T-helper 1 cell (primary cell): ENCODE data around the gene ZFYVE28.

Source experiments
- DNase-seq, 5 donors: peaks; one replicate each; pipeline ENCODE4 v3.0.0-alpha.2; 2012 to 2020

ZFYVE28 gene

DNA sequence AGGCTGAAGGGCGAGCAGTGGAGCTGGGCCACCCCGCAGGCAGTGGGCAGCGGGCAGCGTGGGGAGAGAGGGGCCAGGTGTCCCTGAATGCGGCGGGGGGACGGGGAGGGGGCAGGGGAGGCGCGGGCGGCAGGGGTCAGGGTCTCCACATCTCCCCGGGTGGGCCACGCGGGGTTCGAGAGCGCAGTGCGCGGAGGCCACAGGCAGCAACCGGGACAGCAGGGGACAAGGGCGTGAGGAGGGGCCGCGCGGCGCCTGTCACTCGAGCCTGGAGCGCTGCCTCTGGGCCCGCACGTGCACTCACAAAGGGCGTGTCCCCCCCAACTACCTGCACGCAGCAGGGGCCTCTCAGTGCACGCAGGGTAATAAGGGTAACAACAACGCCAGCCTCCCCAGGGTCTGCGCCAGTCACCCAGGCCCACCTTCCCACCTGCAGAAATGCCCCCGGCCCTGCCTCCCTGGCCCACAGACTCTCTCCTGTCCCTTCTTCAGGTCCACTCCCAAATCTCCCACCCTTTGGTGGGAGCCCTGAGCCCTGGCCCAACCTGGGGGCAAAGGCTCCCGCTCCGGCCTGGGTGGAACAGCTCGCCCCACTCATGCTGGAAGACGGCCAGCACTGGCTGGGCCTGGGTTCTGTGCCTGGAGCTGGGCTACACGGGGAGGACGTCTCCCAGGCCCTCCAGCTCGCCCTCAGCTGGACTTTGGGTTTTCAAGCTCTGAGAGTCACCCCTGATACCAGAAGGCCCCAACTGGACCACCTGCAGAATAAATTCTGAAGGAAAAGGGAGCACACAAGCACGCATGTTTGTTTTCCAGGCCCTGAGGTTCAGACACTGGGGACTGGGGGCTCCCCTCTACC is 53.2 kb downstream of the ZFYVE28 start:
- no peak for DNase-seq

DNA sequence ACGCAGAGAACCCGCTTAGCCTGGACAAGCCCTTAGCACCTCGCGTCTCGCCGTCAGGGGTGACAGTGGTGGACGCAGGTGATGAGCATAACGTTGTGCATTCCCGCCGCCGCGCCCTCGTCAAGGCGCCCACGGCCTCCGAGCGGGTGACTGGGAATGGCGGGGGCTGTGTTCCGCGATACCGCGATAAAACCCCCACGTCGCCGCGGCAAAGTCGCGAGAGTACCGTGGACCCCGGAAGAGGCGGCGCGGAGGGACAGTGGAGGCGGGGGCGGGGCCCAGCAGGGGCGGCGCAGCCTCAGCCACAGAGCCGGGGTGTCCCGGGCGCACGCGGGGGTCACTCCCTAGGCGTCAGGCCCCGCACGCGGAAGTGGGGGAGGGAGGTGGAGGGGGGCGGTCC is 53.8 kb downstream of the ZFYVE28 start:
- peak; percentile 33 to 62 (median 45) for DNase-seq

DNA sequence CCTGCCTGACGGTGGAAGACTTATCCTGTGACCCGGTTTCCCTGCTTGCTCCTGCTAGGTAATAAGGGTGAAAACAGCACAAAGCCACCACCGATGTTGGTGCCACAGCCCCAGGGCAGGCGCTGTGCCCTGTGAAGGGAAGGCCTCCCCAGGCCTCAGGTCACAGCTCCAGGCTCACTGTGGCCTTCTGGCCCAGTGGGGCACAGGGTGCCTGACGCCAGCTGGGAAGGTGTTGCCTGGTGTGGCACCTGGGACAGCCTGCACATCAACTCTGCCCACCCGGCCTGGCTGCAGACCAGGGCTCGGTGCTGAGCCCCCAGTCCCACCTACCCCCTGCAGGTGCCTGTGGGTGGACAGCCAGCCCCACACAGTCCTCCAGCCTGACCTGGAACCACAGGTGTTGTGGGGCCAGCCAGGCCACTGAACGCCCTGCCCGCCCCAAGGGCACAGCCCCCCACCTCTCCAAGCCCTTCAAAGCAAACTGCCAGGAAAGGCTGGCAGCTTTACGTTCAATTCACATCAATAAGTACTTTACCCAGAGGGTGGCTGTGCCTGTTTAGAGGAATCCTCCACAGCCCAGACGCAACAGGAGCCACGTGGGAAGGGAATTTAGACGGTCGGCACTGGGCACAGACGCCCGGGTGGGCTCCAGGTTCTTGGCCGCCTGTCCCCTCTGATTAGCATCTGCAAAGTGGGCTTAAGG is 54.3 kb downstream of the ZFYVE28 start:
- no peak for DNase-seq

DNA sequence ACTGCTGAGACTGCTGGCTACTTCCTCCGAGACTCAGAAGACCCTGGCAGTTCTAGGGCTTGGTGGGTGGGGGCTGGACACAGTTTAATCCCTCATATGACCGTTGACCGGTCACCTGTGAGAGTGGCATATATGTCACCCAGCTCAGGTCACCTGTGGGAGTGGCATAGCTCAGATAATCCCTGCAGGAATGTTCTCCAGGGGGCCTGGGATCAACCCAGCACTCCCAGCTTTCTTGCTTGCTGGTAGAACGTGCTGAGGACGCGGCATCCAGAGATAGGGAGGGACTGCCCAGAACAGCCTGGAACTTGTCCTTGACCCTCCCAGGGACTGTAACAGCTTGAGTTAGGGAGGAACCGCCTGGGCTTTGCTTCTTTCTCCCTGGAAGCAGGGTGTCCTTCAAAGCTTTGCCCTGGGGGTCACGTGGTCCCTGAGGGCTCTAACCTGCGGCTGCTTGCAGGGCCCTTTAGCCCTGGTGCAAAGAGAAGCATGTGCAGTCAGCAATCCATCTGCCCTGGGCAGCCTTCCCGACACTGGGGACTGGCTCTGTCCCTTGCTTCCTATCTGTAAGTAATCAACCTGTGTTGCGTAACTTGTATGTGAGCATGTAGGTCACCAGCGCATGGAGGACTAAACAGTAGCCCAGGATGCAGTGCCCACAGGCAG is 55.3 kb downstream of the ZFYVE28 start:
- DNase-seq = no peak

DNA sequence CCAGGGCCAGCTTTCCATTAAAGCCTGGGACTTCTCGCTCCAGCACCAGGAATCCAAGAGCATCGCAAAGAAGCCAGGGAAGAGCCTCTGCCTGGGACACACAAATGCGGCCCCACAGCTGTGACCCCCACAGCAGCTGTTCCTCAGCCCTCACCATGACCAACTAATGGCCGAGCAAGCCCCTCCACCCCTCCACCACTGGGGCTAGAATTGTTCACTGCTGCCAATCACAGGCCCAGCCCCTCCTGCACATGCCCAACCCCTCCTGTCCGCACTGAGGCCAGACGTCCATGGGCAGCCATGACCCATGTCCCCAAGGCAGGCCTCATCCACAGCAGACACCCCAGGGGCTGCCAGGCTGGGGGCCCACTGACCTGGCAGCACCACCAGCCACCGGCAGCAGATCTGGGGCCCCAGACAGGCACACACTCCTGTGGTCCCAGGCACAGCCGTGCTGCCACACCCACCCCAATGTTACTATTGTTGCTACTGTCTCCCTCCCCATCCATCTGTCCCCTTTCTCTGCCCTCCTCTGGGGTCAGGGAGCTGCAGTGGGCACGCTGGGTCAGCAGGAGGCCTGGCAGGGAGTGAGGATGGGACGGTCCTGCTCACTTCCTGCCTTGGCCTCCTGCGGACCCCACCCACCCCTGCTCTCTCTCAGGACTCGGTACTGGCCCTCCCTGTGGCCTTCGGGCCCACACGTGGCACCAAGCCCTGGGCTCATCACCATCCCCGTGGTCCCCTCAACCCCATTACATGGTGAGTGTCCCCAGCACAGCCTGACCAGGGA is 56.0 kb downstream of the ZFYVE28 start:
- no peak for DNase-seq

DNA sequence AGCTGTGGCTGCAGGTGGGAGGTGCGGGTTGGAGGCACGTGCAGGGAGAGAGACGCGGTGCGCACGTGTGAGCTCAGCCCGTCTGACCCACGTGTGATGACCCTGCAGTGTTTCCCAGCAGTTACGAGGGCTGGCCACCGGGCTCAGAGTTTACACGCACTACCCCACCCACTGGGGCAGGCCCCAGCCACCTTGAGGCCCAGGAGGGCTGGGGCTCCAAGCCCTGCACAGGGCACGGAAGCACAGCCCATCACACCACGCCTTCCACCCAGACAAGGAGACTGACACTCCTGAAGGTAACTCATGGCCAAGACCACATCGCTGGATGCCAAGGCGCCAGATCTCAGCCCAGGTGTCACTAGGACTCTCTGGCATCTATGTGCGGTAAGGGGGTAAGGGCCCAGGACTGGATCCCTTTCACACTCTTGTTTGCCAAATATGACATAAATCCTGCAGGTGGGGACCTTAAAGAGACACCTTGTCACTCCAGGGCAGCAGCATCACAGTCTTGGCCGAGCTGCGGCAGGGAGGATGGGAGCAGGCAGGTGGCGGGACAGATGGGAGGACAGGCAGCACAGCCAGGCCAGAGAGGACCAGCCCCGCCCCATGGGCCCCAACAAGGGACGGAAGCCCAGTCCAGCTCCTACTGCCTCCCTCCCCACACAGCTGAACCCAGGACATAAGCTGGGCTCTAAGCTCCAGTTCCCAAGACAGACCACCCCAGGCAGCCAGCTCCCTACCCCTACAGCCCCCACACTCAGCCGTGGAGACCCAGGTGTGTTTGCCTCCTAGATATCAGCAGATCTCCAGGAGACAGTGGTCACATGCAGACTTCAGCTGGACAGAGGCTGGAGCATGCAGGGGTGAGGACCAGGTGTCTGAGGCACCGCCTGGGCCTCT is 56.8 kb downstream of the ZFYVE28 start:
- no peak for DNase-seq

DNA sequence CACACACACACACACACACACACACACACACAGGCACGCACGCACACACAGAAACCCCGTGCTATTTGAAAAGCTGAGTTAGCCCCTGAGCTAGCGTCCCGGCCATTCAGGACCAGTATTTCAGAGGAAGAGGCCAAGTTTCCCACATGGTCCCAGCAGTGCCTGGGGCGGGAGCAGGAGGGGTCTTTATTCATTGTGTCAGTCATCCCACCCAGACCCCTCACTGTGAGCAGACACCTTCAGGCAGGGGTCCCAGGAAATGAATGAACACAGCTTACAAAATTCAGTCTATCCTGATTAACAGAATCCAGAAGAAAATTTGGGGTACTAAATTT is 58.1 kb downstream of the ZFYVE28 start:
- no peak for DNase-seq

DNA sequence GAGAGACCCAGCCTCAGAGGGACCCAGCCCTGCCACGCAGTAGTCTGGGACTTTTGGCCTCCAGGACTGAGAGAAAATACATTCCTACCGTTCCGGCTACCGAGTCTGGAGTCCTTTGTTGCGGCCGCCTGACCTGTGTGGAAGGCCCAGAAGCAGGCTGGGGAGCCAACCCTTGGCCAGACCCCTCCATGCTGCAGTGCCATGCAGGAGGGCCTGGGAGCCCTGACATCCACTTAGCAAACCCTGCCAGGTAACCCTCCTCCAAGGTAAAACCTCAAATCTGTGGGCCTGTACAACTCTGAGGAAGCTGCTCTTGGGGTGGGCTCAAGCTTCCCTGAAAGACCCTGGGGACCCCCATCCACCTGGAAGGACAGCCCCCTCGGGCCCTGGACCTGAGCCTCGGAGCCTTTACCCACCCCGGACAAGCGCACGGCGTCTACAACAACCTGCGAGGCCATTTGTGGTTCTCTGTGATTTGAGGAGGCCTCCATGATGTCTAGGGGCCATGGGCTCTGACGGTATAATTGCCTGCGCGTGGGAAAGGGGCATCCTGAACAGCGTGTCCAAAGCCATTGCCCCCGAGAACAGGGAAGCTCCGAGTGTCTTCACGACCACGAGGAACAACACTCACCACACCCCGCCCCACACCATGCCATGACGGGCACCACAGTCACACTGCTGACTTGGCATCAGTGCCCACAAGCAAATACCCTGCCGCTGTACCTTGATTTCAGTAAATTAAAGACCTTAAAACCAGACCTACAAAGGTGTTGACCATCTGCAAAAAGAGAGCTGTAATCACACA is 58.7 kb downstream of the ZFYVE28 start:
- DNase-seq = no peak

DNA sequence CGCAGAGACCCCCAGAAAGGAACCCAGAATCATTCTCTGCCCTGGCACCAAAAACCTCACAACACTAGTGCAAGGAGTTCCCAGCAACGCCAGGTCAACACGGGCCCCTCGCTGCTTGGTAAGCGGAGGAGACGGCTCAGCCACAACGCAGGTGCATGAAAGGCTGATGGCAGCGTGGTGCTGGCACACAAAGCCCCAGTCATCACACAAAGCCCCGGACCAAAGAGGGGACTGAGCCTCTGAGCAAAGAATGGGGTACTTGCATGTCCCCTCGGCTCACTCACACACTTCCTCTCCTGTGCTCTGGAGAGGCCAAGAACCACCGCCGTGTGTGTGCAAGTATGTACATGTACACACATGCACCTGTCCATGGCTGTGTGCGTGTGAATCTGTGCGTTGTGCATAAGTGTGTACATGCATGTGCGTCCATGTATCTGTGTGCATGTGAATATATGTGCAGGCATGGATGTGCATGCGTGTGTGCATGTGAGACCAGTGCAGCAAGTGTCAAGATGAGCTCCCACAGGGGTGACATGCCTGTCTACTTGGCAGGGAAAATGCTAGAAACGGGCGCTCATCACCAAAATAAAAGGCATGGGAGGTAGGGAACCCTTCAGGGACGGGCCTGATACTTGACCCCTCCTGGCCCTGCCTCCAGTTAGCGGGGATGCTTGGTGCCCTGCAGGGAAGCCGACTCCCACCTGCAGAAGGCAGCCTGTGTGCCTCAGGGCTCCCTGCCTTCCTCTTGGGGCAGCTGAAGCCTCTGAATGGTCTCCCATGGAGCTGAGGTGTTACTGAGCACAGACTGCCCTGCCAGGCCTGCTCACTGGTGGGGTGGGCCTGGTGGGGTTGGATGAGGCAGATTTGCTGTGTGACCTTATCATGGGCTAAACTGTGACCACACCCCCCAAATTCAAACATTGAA is 60.4 kb downstream of the ZFYVE28 start:
- no peak for DNase-seq

DNA sequence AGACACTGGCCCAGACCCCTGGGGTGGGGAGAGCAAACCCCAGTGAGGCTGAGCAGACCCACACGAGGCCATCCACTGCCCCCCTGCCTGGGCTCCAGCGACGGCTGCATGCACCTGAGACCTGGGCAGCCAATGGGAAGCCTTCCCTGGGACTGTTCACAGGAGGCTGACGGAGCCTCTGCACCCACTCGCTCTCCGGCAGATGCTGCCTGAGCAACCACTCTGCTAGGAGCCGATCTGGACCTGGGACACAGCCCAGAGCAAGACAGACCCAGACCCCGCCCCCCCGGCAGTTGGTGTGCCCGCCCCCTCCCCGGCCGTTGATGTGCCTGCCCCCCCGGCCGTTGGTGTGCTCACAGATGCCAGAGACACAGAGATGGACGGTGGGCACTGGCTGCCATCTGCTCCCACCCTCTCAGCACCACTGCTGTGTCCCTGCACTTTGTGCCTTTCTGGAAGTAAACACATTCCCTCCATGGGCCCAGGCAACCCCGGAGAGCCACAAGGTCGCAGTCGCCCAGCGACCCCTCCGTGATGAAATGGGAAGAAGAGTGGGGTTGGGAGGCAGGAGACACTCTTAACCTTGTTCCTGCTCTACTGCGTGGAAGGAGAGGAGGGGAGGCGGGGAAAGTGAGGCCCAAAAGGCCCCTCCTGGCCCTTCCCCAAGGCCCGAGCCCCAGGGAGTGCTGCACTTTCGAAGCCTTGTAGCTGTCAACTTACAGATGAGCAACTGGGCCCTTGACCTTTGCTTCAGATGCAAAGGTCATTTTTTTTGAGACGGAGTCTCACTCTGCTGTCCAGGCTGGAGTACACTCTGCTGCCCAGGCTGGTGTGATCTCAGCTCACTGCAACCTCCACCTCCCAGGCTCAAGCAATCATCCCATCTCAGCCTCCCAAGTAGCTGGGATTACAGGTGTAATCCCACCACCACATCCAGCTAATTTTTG is 62.0 kb downstream of the ZFYVE28 start:
- DNase-seq = no peak

DNA sequence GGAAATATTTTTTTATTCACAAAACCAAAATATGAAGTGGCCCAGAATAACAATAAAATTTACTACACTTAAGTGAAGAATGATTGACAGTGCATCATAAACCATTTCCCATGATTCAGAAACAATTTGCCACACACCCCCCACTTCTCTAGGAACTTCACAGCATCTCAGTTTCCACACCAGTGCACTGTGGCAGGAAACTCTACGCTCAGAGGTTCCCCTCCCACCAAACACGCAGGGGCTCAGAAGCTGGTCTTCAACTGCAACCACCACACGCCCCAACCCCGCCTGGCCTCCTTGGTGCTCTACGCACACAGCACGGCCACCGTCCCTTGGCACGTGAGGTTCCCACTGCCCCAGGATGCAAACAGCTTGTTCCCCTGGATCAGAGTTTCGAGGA is 63.7 kb downstream of the ZFYVE28 start:
- no peak for DNase-seq

DNA sequence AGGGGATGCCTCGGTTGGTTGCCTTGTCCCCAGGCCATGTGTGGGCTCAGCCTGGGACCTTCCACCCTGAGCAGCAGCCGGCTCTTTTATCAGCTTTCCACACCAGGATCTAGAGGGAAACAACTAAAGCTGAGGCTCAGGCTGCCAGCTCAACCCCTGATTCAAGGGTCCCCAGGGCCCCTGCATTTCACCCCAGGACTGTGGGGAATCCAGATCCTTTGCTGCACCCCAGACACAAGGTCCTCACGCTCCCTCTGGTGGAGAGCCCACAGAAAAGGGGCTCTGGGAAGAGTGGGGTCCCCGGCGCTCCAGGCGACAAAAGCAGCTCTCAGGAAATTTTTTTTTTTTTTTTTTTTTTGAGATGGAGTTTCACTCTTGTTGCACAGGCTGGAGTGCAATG is 64.3 kb downstream of the ZFYVE28 start:
- no peak for DNase-seq

DNA sequence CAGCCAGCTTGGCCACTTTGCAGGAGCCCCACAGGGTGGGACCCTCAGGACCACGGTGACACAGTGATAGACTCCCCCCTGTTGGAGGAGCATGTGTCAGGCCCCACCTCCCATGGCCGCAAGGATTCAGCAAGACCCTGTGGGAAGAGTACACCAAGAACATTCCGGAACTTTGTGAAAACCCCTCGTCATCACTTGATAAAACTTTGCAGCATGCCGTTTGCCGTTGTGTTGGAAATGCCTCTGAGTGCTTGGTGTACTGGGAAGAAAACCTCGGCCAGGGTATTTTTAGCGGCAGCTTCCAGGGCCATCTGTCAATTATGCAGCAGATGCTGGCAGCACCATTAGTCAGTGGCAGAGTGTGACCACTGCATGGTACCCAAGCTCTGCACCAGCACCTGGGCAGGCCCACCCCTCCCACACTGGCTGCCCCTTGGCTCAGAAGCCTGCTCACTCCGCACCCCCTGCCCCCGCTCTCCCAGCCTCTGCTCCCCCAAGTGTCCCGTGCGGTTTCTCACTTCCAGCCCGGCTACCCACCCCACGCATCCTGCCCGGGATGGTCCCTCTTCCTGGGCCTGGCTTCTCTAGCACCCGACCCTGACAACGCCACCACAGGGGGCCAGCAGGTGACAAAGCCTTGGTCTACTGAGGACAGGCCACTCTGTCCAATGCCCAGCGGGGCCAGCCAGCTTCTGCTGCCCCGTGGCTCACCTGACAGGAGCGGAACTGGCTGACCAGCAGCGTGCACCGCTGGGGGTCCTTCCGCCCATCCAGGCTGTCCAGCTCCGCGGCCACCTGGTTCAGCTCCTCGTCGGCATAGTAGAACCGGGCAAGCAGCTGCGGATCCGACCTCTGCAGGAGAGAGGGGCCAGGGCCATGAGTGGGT is 65.0 kb downstream of the ZFYVE28 start:
- no peak for DNase-seq

DNA sequence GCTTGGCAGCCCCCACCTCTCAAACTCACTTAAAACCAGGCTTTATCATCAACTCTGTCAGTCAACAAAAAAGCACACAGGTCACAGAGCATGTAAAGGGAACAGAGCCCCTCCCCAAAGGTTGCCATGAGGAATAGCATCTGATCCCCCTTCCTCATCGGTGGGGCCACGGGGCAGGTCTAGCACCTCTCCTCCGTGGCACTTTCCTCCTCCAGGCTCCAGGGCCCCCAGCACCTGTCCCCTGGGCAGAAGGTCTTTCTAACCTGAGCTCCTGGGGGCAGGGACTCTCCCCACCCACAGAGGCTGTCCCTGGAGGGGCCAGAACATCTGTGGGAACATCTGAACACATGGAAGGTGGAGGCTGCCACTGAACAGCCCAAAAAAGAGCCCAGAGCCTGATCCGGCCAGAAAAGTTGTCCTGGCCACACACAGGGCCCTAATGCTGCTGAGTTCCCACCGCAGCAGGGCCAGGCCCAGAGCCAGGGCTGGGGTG is 65.7 kb downstream of the ZFYVE28 start:
- DNase-seq = no peak

DNA sequence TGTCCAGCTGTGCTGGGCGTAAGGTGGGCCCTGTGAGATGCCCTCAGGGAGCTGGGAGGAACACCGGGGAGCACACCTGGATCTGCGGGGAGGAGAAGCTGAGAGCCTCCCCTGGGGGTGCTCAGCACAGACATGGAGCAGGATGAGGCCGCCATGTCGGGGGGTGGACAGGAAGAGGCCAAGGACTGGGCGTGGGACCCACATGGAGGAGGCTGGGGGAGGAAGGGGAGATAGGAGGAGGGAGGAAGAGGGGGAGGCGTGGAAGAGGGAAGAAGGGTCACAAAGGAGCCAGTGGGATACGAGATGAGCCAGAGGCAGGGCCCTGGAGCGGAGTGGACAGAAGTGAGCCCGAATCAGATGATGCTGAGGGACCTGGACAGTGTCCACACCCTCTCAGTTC is 66.3 kb downstream of the ZFYVE28 start:
- peak in 1 of 5 donors; percentile 12 for DNase-seq

DNA sequence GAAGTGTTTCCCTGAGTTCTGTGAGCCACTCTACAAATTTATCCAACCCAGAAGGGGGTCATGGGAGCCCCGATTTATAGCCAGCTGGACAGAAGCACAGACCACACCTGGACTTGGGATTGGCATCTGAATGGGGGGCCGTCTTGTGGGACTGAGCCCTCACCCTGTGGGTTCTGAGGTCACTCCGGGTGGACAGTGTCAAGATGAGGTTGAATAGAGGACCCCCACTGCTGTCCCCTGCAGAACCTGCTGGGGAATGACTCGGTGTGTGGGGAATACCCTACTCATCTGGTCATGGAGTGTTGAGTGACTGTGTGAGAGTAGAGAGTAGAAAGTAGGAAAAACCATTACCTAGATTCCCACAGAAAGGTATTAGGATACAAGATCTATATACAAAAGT is 67.5 kb downstream of the ZFYVE28 start:
- DNase-seq = no peak

DNA sequence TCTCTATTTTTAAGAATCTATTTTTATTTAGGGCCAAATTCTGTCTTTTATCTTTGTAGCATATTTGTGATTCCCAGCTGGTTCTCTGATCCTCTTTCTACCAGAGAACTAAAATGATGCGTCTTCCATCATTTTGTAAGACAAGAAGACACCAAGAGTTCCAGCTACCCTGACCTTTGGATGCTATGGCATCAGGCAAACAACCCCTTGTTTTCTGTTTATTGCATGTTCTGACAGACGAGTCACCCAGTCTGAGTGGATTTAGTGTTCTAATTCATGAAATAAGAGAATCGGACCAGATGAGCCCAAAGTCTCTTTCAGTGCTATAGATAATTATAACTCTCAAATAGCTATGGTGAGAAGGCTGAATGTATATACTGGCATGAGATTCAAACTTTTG is 69.7 kb downstream of the ZFYVE28 start:
- no peak for DNase-seq
